Tibial nerve (tissue), 4 donors: ENCODE measurements around the gene WDR3.

Source experiments
- CTCF ChIP-seq, 5 experiments: fragments of 200-600 bp in 3 of 5; fragments of 450-650 bp in 2 of 5; sonication (generic) in 3 of 5; IDR thresholded peaks; one replicate each; pipeline ENCODE4 v1.5.1; 2016 to 2019; ENCODE audit warnings: antibody characterized with exemption in 5 of 5, mild to moderate bottlenecking in 3 of 5, moderate library complexity in 2 of 5
- EP300 ChIP-seq, 2 donors: sonication (generic); formaldehyde crosslinking; IDR thresholded peaks; one replicate each; pipeline ENCODE4 v1.6.1; 2017; ENCODE audit warnings: antibody characterized with exemption in 2 of 2, mild to moderate bottlenecking in 1 of 2
- POLR2A ChIP-seq, 2 donors: fragments of 450-650 bp; IDR thresholded peaks; one replicate each; pipeline ENCODE4 v1.6.1; 2017; ENCODE audit warnings: antibody characterized with exemption in 2 of 2, mild to moderate bottlenecking in 2 of 2, moderate library complexity in 2 of 2

- TF ChIP-seq EP300 (IDR thresholded peaks at IDR 0.05) (no peak), CTCF (IDR thresholded peaks at IDR 0.05) (no peak), POLR2A (IDR thresholded peaks at IDR 0.05) (no peak)
Measured at GRCh38 chr1:117902944-117903343, 26.6 kb upstream of the WDR3 start.
